ENCODE data around the gene GPR4.
"Not testable (repeated sequence)": the region's sequence is repeated elsewhere in the genome, so short reads cannot be mapped to it uniquely, and the experiment has no call there.

Gene GPR4

DNA sequence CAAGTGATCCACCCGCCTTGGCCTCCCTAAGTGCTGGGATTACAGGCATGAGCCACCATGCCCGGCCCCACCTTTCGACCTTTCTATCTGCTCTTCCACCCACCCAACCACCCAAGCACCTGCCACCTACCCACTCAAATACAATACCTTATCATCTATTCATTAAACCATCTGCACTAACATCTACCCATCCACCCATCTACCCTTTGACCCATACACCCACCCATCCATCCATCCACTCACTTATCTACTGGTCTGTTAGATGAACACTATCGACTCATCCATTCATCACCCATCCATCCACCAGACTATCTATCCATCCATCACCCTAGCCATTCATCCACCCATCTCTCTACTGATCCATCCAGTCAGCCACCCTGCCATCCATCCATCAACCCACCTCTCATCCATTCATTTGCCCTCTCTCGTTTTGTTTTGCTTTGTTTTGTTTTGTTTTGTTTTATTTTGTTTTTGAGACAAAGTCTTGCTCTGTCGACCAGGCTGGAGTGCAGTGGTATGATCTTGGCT lies 20.0 kb upstream of the GPR4 start:
- no peak for DNase-seq

- DNase-seq = no peak
Observed at GRCh38 chr19:45621389-45621788, 19.4 kb upstream of the GPR4 start.

DNA sequence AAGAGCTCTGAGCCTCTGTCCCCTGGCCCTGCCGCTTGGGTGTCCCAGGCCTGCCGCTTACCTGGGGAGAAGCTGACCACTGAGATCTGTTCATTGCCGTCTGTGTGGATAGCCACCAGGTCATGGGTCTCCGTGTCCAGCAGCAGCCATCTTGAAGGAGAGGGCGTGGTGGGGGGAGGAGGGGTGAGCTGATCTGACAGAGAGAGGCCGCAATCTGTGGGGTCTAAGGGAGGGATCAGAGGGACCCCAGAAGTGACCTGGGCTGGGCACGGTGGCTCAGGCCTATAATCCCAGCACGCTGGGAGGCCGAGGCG lies 14.6 kb upstream of the GPR4 start:
- DNase-seq = no peak

DNA sequence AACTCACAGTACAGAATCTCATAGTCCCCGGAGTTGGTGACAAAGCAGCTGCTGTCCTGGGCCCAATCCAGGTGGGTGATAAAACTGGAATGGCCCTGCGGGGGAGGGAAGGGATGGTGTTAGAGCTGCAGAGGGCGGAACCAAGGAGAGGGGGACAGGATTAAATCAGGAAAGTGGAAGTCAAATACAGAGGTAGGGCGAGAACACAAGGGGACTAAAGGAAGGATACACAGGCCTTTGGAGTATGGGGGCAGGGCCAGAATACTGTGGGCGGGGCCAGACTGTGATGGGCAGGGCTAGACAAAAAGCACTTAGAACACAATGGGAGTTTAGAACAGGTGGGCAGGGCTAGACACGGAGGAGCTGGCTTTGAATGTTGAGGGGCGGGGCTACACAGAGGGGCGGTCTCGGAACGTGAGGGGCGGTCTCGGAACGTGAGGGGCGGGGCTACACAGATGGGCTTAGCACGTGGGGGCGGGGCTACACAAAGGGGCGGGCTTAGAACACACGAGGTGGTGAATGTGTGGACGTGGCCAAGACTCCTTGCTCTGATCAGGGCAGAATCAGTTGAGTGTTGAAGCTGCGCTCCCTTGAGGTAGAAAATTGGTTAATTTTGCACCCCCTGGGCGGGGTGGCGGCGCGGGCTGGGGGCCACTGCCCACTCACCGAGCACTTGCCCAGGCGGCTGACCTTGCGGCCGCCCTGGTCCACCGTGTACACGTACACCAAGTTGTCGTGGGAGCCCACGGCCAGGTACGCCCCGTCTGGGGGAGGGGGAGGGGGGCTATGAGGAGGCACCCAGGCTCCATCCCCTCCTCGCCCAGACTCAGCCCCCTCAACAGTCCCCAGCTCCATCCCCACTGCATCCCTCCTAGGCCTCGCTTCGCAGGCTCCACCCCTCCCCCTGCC lies 14.0 kb upstream of the GPR4 start:
- peak; percentile 83 for DNase-seq

GRCh38 chr19:45615056-45615455 lies 13.0 kb upstream of the GPR4 start:
- DNase-seq = not testable (repeated sequence)

- no peak for DNase-seq
Observed at GRCh38 chr19:45613926-45614725, 12.1 kb upstream of the GPR4 start.

DNA sequence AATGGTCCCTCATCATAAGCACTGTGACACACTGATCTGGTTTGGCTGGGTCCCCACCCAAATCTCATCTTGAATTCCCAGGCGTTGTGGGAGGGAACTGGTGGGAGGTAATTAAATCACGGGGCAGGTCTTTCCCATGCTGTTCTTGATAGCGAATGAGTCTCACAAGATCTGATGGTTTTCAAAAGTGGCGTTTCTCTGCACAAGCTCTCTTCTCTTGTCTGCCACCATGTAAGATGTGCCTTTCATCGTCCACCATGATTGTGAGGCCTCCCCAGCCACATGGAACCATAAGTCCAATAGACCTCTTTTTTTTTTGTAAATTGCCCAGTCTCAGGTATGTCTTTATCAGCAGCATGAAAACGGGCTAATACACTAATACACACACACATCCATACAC lies 6.9 kb upstream of the GPR4 start:
- no peak for DNase-seq

DNA sequence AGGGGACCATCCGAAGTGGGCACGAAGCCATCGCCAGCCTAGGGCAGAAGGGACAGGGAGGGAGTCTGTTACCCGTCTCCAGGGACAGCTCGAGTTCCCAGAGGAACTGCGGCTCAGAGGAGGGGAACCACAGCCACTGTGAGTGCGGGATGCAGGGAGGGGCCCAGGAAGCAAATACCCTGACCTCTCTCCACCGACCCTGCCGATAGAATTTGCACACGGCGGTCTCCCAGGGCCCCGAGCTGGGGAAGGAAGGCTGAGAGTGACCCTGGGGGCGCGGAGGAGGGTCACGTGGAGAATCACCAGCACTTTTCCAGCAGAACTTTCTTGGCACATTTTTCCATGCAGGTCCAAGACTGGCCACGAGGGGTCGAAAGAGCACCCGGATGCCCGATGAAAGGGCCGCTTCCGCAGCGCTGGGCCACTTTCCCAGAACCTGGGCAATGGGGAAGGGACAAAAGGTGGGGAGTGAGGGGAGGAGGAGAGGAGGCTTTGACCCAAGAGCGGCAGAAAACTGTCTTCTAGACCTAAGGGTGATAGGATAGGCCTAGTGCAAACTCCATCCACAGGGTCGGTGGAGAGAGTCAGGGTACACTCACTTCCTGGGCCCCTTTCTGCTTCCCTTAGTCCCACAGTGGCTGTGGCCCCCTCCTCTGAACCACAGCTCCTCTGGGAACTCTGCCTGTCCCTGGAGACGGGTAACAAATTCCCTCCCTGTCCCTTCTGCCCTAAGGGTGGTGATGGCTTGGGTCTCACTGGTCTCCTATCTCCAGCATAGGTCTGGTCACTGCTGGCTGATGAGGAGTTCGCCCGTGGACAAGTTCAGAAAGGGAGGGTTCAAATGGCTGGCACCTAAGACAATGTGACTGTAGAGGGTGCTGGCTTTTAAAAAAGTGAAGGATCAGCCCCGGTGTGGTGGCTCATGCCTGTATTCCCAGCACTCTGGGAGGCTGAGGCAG lies 5.3 kb upstream of the GPR4 start:
- peak; percentile 88 for DNase-seq

DNA sequence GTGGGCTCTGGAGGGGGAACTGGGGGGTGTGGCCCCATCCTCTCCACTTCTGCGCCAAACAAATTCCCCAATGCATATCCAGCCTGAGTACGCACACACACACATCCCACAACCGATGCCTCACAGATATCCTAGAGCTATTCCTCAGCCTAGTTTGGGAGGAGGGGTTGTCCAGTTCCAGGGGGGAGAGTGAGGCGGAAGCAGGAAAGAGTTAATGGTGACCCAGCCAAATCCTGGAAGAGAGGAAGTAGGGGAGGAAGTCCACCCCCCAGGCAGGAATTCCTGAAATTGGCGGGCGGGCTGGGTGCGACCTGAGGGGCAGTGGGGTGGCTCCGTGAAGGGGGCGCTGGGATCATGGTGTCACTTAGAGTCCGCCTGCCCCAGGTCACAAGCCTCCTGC lies 897 bp downstream of the GPR4 start:
- no peak for DNase-seq

- no peak for DNase-seq
Observed at GRCh38 chr19:45600340-45600885, 1.6 kb downstream of the GPR4 start.

DNA sequence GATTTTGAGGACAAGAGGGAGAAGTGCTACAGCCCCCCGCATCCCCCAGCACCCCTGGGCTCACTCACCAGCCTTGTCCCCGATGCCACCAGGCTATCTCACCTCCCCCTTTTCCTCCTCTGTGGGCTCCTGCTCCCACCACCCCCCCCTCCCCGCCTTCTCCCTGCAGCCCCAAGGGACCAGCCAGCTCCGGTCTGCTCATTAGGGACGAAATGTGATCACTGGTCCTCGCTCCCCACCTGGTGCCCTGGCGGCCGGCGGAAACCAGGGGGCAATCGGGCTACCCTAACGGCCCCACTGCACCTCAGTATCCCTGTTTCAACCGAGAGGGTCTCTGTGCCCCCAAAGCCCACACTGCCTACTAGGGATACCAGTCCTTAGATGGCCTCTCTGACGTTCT lies 2.7 kb downstream of the GPR4 start:
- DNase-seq = no peak

- no peak for DNase-seq
Observed at GRCh38 chr19:45598267-45599001, 3.6 kb downstream of the GPR4 start.

DNA sequence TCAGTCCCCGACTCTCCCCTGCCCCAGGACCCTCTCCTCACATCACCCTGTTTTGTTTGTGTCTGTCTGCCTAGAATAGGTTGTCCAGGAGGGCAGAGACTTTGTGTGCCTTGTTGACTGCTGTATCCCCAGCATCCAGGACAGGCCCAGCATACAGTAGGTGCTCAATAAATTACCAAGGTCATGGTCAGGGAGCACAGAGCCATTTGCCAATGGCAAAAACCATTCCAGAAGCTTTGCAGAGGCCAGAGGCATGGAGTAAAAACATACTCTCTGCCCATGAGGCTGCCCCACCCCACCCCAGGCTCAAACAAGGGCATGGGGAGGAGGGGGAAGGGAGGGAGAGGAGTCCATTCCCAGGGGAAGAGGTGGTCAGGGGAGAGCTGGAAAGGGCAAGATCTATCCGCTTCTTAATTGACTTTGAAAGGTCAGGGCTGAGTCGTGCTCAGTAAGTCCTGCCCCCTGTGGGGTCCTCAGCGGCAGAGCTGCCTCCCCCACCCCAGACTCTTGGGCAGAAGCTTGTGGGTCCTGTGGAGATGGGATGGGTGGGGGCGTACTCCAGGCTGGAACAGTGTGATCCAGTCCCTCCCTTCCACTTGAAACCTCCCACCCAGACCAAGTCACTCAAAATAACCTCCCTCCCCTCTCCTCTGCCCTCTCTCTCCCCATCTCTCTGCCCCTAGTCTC lies 4.4 kb downstream of the GPR4 start:
- no peak for DNase-seq

DNA sequence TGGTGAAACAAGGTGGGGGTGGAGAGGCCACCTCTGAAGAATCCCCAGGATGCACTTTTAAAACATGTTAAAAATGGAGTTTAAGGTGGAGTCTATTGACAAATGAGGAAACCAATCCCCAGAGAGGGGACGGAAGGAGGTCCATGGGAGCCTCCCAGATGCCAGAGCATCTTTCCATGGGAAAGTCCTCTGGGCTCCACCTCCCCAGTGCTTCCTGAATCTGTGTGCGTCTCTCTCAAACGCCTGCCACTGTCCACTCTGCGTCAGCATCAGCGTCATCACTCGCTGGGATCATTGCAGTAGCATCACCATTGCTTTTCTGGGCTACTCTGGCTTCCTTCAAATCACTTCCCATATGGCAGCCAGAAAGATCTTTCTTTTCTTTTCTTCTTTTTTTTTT lies 6.2 kb downstream of the GPR4 start:
- DNase-seq = no peak

DNA sequence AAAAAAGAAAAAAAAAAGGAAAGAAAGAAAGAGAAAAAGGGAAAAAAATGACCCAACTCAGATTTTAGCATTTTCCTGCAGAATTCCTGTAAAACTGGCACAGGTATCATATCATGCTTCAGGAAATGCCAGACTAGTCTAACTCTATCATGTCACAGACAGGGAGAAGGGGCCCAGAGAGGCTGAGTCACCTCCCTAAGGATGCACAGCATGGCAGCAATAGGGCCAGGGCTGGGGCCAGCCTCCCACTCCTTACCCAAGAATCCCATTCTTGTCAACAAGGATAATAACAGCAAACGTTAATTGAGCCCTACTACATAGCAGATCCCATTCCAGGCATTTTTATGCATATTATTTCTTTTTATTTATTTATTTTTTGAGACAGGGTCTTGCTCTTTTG lies 8.5 kb downstream of the GPR4 start:
- no peak for DNase-seq

GRCh38 chr19:45592366-45592765 lies 9.6 kb downstream of the GPR4 start:
- DNase-seq = no peak

- DNase-seq = no peak
Observed at GRCh38 chr19:45591638-45592005, 10.4 kb downstream of the GPR4 start.

- peak; percentile 45 for DNase-seq
Observed at GRCh38 chr19:45591004-45591637, 10.9 kb downstream of the GPR4 start.

GRCh38 chr19:45590300-45591003 lies 11.6 kb downstream of the GPR4 start:
- no peak for DNase-seq

DNA sequence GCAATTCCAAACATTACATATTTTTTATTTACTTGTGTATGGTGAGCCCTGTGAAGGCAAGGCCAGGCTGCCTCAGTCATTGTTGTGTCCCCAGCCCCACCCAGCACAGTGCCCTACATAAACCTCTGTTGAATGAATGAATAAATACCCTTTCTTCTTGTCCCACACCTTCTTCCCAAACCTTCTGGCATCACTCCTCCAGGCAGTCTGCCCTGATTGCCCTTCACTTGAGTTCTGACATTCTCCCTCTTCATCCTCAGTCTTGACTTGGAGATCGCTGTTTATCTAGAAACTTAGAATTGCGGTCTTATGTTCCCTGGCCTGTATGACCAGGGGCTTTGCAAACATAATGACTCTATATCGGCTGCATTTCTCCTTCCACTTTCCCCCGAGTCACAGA lies 12.2 kb downstream of the GPR4 start:
- no peak for DNase-seq

All from retina (tissue), 1 donor.